Right kidney (tissue), 1 donor: ENCODE results near the gene ARHGAP27.

Source experiments
- DNase-seq: peaks from one replicate; pipeline ENCODE4 v3.0.0-alpha.2; 2016

Gene ARHGAP27

DNA sequence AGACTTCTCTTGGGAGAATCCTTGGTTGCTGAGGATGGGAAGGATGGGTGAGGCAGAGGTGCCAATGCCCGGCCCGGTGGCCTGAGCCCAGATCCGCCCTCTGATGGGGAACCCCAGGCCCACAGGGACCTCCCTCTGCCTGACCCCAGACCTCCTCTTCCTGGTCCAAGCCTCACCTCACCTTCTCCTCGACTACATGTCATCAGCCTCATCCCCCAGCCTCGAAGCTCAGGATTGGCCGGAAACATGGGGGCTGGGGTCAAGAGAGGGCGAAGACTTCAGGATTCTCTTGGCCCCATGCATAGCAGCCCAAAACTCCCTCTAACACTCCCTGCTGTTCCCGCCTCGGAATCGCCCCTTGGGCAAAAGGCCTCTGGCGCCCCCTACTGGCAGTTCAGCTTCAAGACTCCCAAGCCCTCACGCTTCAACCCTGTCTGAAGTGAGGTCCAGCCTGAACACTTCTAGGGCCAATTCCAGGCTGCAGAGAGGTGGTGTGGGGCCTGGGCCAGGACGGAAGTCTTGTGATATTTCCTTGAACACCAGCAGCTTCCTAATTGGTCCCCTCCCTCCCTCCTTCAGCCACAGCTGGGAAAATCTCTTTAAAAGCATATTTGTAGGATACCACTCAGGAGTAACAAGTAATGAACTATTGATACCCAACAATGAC, 47.2 kb downstream of the ARHGAP27 start:
- peak; percentile 52 for DNase-seq

DNA sequence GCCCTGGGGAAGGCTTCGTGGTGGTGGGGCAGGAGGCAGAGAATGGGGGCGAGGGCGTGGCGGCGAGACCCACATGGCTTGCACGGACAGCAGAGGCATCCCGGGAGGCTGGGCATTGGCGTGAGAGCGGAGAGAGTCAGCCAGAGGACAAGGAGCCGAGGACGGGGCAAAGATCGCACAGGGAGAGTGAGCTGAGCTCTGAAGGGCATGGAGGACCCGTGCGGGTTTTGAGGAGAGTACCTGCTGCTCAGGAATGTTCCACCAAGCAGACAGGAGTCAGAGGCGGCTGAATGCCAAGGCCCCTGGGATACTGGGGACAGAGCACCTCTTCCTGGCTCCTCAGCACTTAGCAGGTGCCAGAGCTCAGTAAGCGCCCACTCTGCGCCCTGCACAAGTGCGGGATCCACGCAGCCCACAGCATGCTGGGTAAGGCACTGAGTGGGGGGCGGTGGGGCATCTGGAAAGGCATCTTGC, 47.8 kb downstream of the ARHGAP27 start:
- no peak for DNase-seq

DNA sequence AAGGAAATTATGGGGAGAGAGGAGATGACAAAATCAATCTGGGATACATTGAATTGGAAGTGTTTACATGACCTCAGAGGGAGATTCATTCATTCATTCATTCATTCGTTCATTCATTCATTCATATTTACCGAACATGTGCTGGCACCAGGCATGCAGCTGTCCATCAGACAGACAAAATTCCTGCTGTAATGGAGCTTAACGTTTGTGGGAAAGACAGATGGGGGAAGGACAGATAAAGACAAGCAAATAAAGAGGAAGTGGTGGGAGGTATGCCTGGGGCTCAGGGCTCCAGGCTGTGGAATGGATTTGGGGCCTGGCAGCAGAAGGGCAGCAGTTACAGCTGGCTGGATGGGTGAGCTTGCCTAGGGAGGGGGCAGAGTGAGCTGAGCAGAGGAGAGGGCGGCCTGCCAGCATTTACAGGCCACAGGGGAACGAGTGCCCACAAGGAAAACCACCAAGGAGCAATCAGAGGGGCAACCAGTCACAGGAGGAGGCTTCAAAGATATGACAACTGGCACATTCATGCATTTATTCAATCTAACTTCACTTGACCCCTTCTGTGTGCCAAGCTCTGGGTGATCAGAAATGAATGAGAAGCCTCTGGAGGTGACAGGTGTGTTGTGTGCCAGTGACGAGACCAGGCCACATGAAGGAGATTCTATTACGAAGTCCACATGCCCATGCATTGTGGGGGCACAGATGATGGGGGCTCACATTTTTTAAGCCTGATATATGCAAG, 48.5 kb downstream of the ARHGAP27 start:
- DNase-seq, result no peak

DNA sequence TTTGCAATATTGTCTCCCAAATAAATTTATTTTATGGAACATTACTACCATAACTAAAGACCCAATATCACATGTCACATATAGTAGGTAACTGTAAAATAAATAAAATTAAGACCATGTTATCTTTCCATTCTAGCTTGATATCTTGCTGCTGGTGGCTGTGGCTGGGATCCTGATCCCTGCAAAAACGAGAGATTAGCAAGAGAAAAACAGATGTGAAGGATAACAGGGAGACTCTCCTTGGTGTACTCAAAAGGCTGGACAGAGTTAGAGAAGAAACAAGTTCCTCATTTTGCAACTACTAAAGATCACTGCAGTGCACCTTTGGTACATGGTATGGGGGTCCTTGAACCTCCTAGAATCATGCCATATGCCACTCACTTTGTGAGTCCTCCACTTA, 49.7 kb downstream of the ARHGAP27 start:
- DNase-seq, result no peak

DNA sequence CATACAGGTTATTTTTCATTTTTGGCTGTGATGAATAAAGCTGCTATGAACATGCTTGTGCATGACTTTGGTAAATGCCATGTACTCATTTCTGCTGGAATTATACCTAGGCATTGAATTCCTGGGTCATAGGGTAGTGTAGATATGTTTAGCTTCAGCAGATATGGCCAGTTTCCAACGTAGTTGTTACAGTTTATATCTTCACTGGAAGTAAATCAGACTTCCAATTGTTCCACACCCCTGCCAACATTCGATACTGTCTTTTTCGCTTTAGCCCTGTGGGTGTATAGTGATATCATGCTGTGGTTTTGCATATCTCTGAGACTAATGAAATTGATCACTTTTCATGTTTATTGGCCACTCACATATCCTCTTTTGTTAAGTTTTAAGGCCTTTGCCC, 50.4 kb downstream of the ARHGAP27 start:
- DNase-seq, result no peak

DNA sequence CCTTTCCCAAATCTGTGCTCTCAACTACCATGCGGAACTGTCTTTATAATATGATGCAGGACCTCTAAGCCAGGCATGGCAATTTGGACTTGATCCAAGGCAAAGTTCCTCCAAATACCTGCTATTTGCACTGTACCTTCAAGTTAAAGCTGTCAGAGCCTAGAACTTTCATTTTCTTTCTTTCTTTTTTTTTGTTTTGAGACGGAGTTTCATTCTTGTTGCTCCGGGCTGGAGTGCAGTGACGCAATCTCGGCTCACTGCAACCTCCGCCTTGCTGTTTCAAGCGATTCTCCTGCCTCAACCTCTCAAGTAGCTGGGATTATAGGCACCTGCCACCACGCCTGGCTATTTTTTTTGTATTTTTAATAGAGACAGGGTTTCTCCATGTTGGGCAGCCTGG, 51.7 kb downstream of the ARHGAP27 start:
- DNase-seq, result no peak

DNA sequence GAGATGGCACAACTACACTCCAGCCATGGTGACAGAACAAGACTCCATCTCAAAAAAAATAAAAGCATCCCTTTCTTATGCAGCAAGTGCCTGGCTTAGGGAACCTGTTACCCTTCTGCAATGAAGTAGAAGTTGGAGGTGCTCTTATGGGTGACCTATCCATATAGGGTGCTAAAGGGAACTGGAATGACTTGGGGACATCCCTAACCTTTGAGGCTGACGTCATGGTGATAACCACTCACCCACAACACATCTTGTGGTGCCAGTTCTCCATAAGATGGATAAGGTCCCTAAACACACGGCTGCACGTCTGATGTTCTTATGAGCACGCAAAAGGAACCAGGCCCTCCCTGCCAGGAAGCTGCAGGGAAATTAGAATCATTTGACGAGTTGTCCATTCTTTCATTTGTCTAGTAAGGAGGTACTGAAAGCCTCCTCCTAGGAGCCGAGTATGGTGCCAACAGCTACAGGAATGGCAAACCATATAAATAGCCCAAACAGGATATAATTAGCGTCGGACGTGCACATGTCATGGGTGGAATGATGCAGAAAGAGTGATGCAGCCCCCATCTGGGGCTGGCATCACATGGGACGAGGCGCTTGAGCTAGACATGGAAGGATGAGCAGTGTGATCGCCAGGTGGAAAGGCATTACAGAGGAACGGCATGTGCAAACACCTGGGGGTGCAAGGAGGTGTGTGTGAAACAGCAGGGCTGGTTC, 52.5 kb downstream of the ARHGAP27 start:
- no peak for DNase-seq

DNA sequence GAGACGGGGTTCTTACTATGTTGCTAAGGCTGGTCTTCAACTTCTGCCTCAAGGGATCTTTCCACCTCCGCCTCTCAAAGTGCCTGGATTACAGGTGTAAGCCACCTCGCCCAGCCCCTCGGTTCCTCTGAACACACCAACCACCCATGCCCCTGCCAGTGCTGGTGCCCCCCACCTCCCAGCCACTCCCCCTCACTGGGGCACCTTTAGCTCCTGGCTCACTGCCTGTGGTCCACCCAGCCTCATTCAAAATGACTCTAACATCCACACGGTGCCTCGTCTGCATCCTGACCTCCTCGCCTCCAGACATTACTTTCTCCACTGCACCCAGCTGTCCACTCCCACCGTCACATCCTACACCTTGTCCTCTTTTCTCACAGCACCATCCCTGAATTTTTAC, 55.3 kb downstream of the ARHGAP27 start:
- DNase-seq, result no peak

DNA sequence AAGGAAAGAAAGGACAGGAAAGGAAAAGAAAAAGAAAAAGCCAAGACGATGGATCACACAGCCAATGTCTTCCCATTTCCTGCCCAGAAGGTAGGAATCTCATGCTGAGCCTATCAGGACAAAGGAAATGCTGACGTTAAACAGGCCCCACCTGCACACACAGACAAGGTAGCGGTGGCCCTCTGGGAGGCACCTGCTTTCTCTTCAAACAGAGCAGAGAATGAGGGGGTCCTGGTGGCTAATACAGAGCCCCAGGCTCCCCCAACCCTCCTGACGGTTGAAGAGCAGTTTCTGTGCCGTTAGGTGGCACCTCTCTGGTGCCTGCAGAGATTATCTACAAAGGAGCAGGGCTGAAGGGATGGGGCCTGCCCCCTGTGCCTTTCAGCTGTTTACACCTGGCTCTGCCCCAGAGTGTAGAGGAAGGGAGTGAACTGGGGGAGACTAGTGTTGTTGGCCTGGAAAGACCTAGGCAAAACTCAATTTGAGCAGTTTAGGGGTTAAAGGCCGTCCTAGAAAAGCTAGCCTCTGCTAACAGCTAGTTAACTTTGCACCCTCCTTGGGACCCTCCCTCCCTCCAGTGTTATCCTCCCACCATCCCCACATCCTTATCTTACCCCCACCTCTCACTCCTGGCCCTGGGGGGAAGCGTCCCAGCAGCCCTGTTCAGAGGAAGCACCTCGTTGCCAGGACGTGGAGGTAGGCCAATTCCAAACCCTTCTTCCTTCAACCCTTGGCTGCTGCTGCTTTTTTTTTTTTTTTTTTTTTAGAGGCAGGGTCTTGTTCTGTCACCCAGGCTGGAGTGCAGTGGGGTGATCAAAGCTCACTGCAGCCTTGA, 56.3 kb downstream of the ARHGAP27 start:
- no peak for DNase-seq

DNA sequence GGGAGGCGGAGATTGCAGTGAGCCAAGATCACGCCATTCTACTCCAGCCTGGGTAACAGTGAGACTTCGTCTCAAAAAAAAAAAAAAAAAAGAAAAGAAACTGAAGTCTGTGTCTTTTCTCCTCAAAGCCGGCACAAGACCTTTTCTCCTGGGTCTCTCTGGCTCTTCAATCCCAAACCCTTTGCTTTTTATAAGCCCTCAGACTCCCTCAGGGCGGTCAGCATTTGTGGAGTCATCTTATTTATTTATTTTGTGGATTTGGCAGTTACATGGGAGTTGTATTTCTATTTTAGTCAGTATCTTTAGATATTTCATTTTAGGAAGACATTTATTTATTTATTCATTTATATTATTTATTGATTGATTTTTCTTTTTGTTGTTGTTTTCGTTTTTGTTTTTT, 58.2 kb downstream of the ARHGAP27 start:
- no peak for DNase-seq

DNA sequence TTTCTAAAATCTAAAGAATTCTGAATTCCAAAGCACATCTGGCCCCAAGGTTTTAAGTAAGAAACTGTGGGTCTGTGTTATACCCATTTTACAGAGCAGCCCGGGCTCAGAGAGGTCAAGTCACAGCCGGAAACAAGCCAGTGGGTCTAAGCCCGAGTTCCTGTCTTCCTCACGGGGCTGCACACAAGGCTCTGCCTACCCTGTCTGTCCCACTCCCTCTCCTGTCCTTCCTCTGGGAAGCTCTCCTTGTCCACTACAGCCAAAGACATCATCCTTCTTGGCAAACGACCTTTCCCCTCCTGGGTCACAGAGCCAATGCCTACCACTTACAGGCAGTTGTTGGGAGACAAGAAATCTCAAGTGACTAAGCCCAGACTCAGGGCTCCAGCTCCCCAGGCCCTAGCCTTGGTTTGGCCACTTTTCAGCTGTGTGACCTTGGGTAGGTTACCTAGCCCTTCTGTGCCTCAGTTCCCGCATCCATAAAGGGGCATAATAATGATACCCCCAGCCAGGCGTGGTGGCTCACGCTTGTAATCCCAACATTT, 60.3 kb downstream of the ARHGAP27 start:
- DNase-seq, result no peak

DNA sequence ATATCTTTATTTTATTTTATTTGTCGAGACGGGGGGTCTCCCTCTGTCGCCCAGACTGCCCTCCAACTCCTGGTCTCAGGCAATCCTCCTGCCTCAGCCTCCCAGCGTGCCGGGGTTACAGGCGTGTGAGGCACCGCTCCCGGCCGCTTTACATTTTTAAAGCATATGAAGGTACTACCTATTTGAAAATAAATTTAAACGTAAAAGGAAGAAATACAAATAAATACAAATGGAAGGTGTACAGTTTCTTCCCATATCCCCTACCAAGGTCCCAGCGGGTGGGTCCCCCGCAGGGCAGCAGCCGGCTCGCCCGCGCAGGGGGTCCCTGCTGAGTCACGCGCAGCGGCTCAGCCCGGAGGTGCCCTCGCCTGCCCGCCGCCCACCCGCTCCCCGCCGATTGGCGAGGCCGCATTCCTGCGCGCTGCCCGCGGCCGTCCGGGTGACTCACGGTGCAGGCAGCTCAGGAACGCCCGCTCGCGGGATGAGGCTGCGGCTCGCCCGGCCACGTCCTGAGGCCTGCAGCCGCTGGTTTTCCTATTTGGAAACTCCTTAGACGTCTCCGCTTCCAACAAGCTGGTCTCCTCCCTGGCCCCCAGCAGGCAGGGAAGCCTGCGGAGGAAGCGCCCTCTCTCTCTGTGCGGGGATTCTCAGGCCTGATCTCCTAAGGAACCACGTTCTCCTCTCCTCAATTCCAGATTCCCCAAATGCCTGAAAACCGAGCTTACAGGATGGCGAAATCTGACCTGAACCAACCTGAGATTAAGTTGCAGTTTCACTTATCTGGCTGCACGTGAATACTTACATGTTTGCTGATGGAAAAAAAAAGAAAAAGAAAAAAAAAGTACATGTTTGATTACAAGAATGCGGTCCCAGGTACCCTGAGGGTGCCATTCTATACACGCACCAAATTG, 61.0 kb downstream of the ARHGAP27 start:
- DNase-seq, result peak; percentile 76

DNA sequence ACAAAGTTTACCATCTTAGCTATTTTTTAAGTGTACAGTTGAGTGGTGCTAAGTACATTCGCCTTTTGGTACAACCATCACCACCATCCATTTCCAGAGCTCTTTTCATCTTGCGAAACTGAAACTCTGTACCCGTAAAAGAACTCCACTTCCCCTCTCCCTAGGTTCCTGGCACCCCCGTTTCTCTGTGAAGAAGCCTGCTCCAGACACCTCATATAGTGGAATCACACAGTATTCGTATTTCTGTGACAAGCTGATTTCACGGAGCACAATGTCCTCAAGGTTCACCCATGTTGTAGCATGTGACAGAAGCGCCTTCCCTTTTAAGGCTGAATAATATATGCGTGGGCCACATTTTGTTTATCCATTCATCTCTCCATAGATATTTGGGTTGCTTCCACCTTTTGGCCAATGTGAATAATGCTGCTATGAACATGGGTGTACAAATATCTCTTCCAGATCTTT, 61.7 kb downstream of the ARHGAP27 start:
- no peak for DNase-seq

DNA sequence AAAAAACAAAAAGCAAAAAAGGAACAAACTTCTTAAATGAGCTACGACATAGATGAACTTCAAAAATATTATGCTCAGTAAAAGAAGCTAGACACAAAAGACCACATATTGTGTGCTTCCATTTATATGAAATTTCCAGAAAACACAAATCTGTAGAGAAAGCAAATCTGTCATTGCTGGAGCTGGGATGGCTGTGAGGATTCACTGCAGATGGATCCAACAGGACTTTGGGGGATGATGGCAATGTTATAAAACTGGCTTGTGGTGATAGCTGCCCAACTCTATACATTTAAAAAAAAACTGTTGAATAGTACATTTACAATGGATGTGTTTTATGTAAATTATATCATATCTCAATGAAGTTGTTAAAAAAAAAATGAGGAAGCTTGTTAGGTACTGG, 63.2 kb downstream of the ARHGAP27 start:
- DNase-seq, result no peak

DNA sequence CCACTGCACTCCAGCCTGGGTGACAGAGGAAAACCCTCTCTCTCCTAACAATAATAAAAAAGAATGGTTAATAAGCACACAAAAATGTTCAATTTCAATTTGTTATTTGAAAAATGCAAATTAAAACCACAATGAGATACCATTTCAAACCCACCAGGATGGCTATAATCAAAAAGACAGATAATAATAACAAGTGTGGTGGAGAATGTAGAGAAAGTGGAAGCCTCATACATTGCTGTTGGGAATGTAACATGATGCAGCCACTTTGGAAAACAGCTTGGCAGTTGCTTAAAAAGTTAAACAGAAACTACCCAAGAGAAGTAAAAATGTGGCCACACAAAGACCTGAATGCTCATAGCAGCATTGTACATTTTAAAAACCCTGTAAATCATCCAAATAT, 64.0 kb downstream of the ARHGAP27 start:
- DNase-seq, result no peak

DNA sequence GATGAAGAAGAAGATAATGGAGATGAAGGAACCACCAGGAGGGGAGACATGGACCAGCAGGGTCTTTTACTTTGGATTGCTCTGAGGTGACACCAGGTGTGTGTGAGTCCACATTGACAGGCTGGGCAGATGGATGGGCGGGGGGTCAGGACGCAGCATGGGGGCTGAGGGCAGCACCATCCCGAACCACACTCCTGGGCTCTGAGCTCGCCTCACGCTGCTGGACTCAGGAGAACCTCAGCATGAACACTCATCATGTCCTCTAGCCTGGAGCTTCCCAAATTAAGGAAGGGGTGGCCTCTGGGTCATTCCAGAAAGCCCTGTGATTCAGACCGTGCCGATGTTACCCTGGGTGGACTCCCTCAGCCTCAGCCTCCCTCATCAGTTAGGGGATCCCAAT, 65.5 kb downstream of the ARHGAP27 start:
- DNase-seq, result no peak

DNA sequence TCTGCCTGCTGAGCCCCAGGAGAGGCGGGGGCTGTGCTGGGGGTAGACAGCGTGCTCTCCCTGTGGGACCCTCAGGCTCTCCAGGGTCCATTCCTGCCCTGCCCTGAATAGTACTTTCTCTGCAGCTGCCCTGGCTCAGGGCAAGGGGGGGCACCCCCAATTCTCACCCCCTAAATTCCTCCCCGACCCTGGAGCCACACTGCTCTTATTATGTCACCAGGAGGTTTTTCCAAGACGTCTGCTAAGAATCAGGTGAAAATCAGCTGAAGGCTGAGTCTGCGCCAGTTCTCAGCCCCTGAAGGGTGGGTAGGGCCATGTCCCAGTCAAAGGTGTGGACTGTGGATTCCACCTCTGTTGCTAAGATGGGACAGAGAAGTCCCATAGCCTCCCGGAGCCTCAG, 66.0 kb downstream of the ARHGAP27 start:
- DNase-seq, result no peak

DNA sequence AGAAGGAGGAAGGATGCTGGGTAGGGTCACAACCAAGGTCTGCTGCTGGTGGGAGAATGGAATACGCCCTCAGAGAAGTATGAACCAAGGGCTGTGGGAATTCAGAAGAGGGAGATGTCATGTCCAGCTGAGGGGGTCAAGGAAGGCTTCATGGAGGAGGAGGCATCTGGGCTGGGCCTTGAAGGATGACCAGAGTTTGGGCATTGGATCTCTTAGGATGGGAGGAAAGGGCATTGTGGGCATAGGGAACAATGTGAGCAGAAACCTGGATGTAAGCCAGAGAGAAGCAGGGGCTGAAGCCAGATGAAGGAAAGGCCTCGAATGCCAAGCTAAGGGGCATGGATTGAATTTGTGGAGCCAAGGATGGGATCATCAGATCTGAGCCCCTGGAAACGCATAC, 66.6 kb downstream of the ARHGAP27 start:
- no peak for DNase-seq

DNA sequence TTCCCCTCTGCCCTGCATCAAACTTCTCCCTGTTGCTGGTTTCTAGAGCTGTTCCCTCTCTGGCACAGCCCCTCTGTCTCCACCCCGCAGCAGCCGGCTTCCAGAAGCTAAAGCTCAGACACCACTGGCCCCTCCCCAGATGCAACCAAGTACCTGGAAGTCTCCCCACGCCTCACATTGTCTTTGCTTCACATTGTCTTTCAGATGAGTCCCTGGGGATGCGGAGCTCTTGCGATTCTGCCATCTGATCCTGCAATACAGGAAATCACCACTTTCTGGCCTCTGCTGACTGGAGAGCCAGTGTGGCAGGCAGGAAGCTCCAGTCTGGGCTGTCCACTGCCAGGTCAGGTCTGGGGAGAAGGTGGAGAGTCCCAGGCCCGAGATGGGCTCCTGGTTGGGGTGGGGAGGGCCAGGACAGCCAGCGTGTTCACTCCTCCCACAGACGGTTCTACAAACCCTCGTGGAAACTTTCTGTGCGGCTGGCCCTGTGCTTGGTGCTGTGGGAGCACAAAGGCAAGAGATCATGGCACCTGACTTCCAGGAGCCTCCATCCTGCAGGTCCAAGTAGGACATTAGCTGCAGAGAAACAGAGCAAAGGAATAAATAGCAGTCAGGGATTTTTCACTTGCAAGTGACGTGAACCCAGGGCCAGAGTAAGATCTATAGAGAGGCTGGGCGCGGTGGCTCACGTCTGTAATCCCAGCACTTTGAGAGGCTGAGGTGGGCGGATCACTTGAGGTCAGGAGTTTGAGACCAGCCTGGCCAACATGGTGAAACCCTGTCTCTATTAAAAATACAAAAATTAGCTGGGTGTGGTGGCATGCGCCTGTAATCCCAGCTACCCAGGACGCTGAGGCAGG, 67.9 kb downstream of the ARHGAP27 start:
- no peak for DNase-seq

DNA sequence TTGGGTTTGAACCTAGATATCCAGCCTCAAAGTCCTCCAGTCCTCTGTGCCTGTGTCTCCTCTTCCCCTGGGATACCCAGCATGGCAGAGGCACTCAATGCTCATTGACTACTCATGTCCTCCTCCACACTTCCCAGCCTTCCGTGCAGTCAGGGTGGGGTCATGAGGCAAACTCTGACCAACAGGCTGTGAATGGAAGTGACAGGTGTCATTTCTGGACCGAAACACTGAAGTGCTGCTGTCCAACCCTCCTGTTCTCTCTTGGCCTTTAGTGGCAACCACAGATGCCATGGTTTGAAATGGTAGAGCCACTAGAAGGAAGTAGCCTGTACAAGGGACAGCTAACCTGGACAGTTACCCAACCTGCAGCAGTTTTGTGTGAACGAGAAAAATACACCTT, 69.2 kb downstream of the ARHGAP27 start:
- DNase-seq, result no peak
